ENCODE measurements around the gene HCN1. TPM values are rescaled to one million over a fixed set of nuclear protein-coding genes. Genes with fewer than 3 reads are reported as not detected.

HCN1 gene
- total RNA-seq, 4 donors from 2014 or later = 0.22 TPM; not detected in 3

- TF ChIP-seq CTCF (IDR thresholded peaks at IDR 0.05; ENCODE audit: low read depth) = no peak
Observed at GRCh38 chr5:45355189-45355992, 340.8 kb downstream of the HCN1 start.

- no peak for TF ChIP-seq CTCF (IDR thresholded peaks at IDR 0.05; ENCODE audit: low read depth)
Observed at GRCh38 chr5:45336464-45336863, 359.7 kb downstream of the HCN1 start.

- no peak for TF ChIP-seq CTCF (IDR thresholded peaks at IDR 0.05; ENCODE audit: low read depth)
Observed at GRCh38 chr5:45335978-45336377, 360.2 kb downstream of the HCN1 start.

GRCh38 chr5:45335346-45335745, 360.8 kb downstream of the HCN1 start:
- no peak for TF ChIP-seq CTCF (IDR thresholded peaks at IDR 0.05; ENCODE audit: low read depth)

GRCh38 chr5:45334939-45335338, 361.2 kb downstream of the HCN1 start:
- TF ChIP-seq CTCF (IDR thresholded peaks at IDR 0.05; ENCODE audit: low read depth) = no peak

- TF ChIP-seq CTCF (IDR thresholded peaks at IDR 0.05; ENCODE audit: low read depth) = no peak
Observed at GRCh38 chr5:45295231-45295630, 400.9 kb downstream of the HCN1 start.

- no peak for TF ChIP-seq CTCF (IDR thresholded peaks at IDR 0.05; ENCODE audit: low read depth)
Observed at GRCh38 chr5:45288746-45289145, 407.4 kb downstream of the HCN1 start.

Data from subcutaneous adipose tissue (tissue), 4 donors.